ENCODE results near the gene CFAP70.
"Not testable (repeated sequence)": the region's sequence is repeated elsewhere in the genome, so short reads cannot be mapped to it uniquely, and the experiment has no call there.

The CFAP70 gene

DNA sequence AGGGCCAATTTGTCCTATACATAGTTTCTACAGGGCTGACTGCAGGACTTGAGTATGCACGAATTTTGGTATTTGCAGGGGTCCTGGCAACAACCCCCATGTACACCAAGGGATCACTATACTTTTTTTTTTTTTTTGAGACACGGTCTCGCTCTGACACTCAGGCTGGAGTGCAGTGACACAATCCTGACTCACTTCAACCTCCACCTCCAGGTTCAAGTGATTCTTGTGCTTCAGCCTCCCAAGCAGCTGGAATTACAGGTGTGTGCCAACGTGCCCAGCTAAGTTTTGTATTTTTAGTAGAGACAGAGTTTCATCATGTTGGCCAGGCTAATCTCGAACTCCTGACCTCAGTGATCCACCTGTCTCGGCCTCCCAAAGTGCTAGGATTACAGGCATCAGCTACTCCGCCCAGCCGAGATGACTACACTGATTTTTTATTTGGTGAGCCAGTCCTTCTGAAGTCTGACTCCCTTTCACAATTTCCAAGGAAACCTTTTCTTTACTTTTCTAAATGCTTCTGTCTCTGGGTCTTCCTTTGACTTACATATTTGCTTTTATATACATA lies 19.8 kb downstream of the CFAP70 start:
- no peak for DNase-seq

DNA sequence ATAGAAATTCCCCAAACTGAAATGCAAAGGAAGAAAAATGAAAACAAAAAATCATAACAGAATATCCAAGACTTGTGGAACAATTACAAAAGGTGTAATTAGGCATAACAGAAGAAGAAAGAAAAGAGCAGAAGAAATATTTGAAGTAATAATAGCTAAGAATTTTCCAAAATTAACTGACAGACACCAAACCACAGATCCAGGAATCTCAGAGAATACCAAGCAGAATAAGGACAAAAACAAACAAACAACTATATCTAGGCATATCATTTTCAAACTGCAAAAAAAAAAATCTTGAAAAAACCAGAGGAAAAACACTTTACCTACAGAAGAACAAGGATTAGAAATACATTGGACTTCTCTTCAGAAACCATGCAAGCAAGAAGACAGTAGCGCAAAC lies 25.5 kb downstream of the CFAP70 start:
- DNase-seq: no peak

DNA sequence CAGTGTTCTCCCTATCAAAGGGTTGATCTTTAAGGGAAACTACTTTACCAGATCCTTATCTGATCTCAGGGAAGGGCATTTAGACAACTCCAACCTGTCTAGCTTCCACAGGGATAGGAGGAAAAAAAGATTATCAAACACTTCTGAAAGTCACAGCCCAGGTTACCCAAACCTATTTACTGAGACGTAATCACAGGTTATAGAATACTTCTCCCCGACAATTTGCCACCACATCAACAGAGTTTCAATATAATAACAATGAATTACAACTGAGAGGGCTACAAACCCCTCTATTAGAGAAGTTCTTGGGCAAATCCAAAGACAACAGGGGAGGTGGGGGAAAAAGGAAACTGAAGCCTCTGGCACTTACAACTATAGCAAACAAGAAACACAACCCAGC lies 26.3 kb downstream of the CFAP70 start:
- DNase-seq: no peak

DNA sequence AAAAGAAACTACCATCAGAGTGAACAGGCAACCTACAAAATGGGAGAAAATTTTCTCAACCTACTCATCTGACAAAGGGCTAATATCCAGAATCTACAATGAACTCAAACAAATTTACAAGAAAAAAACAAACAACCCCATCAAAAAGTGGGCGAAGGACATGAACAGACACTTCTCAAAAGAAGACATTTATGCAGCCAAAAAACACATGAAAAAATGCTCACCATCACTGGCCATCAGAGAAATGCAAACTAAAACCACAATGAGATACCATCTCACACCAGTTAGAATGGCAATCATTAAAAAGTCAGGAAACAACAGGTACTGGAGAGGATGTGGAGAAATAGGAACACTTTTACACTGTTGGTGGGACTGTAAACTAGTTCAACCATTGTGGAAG lies 30.1 kb downstream of the CFAP70 start:
- DNase-seq: not testable (repeated sequence)

DNA sequence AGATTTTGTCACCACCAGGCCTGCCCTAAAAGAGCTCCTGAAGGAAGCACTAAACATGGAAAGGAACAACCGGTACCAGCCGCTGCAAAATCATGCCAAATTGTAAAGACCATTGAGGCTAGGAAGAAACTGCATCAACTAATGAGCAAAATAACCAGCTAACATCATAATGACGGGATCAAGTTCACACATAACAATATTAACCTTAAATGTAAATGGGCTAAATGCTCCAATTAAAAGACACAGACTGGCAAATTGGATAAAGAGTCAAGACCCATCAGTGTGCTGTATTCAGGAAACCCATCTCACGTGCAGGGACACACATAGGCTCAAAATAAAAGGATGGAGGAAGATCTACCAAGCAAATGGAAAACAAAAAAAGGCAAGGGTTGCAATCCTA lies 33.4 kb downstream of the CFAP70 start:
- not testable (repeated sequence) for DNase-seq

DNA sequence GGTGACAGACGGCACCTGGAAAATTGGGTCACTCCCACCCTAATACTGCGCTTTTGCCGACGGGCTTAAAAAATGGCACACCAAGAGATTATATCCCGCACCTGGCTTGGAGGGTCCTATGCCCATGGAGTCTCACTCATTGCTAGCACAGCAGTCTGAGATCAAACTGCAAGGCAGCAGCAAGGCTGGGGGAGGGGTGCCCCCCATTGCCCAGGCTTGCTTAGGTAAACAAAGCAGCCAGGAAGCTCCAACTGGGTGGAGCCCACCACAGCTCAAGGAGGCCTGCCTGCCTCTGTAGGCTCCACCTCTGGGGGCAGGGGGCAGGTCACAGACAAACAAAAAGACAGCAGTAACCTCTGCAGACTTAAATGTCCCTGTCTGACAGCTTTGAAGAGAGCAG lies 35.1 kb downstream of the CFAP70 start:
- not testable (repeated sequence) for DNase-seq

DNA sequence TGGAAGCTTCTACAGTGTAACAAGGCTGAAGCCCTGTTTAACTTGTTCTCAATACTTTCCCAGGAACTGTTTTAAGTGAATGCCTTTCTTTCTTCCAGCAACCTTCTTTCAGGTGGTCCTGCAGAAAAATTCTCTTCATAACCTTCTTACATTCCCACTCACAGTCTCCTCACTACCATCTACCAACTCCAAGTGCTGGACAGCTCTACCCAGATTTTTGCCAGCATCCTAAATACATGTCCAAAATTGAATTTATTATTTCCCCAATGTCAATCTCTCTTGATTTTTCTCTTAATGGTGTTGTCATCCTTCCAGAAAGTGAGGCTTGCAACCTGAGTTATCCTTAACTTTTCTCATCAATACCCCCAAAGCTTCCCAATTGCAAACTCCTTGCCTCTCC lies 48.2 kb downstream of the CFAP70 start:
- DNase-seq: no peak

DNA sequence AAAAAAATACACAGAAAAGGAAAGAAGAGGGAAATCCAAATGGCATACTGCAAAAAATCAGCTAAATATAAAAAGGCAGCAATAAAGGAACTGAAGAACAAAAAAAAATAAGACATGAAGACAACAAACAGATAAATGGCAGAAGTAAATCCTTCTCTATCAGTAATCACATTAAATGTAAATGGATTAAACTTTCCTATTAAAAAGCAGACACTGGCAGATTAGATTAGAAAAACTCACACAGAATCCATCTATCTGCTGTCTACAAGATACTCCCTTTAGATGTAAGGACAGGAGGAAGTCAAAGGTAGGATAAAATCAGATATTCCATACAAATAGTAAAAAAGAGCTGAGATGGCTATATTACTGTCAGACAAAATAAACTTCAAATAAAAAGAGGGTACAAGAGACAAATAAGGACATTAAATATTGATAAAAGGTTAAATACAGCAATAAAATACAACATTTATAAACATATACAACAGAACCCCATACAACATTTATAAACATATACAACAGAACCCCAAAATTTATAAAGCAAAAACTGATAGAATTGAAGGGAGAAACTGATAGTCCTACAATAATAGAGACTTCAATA lies 51.4 kb downstream of the CFAP70 start:
- no peak for DNase-seq

DNA sequence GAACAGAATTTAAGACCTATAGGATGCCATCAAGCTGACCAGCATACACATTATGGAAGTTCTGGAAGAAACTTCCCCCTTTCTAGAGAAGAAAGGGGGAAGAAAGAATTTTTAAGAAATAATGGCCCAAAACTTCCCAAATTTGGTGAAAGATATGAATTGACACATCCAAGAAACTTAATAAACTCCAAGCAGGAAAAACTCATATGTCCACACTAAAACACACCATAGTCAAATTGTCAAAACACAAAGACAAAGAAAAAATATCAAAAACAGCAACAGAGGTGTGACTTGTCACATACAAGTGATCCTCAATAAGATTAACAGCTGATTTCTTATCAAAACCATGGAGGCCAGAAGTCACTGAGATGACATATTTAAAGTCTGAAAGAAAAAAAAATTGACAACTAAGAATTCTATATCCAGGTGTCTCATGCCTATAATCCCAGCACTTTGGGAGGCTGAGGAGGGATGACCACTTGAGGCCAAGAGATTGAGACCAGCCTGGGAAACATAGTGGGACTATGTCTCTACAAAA lies 52.4 kb downstream of the CFAP70 start:
- DNase-seq: no peak

DNA sequence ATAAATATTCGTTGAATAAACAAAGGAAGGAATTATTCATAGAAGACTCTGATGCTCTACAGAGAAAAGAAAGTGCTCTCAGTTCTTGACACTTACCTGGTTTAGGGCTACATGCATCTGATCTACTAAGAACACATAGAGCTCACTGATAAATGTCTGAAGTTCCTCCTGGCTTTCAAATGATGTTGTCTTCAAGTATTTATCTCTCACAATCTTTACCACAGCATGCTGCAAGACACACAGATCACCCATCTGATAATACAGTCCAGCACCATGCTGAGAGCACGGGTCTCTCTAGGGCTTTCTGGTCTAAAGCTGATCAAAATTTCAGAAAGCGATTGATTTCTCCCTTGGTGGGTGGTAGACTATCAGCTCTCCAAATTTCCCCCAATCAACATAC lies 61.7 kb downstream of the CFAP70 start:
- no peak for DNase-seq

DNA sequence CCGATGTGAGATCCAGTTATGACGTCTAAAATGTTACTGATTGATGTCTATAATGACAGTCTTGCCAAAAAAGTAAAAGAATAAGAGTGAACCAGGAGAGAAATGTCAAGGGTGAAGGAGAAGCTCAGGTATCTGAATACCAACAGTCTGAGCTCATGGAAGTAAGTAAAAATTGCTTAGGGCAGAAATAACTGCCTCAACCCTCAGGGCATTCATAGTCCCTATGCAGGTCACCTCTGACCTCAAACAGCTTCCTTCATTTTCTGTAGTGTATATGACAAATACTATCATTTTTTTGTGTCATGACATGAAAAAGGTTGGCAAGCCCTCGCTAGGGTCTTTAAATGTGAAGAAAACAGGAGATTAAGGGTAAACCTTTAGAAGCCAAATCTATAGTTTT lies 65.2 kb downstream of the CFAP70 start:
- DNase-seq: no peak

DNA sequence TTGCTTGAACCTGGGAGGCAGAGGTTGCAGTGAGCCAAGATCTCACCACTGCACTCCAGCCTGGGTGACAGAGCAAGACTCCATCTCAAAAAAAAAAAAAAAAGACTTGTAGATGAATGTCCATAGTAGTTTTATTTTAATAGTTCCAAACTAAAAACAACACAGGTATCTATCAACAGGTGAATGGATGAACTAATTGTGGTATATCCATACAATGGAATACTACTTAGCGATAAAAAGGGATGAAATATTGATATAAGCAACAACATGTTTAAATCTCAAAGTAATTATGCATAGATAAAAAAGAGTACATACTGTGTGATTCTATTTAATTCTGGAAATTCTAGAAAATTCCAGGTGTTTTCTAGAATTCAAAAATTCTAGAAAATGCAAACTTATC lies 68.7 kb downstream of the CFAP70 start:
- DNase-seq: no peak

DNA sequence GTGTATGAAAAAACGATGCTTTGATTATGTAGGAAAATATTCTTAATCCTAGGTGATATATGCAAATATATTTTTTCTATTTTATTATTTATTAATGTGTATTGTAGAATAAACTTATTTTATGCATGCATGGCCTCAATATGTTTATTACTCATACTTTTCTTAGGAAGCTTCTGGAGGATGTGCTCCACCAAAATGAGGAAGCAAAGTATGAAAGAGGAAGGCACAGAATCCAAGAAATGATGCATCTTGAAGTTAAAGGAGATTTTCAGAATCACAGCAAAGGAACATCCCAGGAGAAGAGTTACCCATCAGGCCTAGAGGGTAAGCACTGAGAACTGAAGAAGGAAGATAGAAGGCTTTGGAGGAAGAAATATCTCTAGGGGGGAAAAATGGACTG lies 71.2 kb downstream of the CFAP70 start:
- DNase-seq: no peak

DNA sequence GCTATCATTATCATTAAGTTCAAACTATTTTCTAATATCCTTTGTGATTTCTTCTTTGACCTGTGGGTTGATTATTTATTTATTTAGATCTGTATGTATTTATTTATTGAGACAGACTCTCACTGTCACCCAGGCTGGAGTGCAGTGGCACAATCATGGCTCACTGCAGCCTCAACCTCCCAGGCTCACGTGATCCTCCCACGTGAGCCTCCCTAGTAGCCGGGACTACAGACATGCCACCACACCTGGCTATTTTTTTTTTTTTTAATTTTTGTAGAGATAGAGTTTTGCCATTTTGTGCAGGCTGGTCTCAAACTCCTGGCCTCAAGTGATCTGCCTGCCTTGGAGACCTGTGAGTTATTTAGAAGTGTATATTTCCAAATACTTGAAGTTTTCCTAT lies 77.6 kb downstream of the CFAP70 start:
- no peak for DNase-seq

DNA sequence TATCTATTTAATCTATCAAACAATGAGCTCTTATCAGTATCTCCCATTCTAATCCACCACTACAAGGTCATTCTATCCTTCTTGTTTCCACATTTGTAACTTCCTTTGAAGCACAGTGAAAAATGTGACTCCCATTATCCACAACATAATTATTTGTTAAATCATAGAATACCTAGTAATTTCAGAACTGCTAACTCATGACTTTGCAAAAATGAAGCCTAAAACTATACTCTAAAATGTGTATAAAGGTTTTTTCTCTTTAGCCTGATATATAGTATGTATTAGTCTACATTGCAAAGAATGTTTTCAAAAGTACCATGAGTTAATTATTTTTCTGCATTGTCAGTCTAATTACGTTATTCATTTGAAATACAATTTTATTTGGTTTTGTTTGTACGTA lies 94.2 kb downstream of the CFAP70 start:
- no peak for DNase-seq

DNA sequence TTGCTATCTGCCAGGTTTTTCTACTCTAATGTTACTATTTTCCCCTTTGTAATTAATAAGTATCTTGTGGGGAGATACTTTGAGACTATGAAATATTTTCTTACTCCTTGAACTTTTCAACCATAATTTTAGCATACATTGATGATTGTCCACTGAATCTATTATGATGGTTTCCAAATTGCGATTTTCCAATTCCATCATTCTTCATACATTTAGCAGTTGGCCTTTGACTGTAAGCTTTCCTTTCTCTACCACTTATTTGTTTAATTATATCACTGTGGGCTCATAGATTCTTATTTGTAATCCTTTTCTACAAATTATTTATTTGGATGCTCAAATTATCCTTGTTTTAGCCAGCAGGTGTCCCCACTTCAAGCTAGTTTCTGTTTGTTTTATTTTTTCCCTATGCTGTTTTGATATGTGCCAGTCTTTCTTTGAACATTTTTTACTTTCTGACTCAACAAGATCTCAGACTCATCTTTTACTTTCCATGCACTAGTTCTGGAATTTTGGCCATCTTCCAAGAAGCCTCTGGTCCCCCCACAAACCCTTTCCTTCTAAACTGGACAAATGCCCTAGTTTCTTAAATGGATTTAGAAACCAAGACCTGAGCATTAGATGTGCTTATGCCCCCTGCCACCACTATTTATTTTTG lies 94.8 kb downstream of the CFAP70 start:
- no peak for DNase-seq

DNA sequence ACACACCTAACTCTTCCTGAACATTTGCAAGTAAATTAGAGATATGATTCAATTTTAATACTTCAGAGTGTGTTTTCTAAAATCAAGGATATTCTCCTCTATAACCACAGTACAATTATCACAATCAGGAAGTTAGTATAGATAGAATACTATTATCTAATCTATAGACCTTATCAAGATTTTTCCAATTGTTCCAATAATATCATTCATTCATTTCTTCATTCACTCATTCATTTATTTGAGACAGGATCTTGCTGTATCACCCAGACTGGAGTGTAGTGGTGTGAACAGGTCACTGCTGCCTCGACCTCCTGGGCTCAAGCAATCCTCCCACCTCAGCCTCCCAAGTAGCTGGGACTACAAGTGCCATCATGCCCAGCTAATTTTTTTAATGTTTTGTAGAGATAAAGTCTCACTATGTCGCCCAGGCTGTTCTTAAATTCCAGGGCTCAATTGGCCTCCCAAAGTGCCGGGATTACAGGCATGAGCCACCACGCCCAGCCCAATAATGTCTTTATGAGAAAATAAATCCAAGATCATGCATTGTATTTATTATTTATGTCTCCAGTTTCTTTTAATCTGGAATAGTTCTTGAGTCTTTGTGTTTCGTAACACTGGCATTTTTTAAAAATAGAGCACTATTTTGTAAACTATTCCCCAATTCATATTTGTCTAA lies 95.6 kb downstream of the CFAP70 start:
- DNase-seq: no peak

DNA sequence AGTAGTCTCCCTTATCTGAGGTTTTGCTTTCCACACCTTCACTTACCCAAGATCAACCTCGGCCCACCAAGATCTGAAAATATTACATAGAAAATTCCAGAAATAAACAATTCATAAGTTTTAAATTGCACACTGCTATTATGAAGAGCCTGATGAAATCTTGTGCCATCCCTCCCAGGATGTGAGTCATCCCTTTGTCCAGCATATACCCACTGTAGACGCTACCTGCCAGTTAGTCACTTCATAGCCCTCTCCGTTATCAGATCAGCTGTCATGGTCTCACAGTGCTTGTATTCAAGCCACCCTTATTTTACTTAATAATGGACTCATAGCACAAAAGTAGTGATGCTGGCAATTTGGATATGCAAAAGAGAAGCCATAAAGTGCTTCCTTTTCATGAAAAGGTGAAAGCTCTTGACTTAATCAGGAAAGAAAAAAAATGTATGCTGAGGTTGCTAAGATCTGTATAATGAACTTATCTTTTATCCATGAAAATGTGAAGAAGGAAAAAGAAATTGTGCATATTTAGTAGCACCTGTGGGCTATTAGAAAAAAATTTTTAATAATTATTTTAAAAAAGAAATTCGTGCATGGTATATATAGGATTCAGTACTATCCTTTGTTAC lies 96.4 kb downstream of the CFAP70 start:
- peak; percentile 26 for DNase-seq

DNA sequence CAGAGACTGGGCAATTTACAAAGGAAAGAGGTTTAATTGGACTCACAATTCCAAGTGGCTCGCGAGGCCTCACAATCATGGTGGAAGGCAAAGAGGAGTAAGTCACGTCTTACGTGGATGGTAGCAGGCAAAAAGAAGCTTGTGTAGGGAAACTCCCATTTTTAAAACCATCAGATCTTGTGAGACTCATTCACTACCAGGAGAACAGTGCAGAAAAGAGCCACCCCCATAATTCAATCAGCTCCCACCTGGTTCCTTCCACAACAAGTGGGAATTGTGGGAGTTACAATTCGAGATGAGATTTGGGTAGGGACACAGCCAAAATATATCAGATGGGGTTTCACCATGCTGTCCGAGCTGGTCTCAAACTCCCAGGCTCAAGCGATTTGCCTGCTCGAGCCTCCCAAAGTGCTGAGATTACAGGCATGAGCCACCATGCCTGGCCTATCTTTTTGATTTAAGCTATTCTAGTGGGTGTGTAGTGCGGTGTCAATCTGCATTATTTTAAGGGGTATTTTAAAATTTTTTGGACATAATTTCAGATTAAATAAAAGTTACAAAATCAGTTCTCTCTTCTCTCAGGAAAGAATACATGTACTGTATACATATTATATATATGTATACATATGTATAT lies 97.2 kb downstream of the CFAP70 start:
- no peak for DNase-seq

DNA sequence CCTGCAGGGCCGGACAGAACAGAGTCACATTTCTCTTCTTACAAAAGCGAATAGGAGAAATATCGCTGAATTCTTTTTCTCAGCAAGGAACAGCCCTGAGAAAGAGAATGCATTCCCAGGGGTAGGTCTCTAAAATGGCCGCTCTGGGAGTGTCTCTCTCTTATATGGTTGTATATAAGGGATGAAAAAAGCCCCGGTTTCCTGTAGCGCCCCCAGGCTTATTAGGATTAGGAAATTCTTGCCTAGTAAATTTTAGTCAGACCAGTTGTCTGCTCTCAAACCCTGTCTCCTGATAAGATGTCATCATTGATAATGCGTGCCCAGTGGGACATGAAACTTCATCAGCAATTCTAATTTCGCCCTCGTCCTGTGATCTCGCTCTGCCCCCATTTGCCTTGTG lies 100.1 kb downstream of the CFAP70 start:
- not testable (repeated sequence) for DNase-seq

DNA sequence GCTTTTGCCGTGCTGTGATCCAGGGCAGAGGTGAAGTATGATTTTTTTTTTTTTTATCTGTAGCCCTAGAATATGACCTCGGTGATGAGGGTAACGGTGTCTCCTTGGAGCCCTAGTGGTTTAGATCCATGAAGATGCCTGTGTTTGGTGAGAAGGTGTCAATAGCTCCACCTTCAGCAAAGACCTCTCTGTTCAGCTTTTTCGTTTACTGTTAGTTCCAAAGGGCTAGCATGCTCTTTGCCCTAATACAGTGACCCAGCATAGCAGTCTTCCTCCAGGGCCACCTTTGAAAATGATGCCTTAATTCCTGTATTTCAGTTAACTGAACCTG lies 105.5 kb downstream of the CFAP70 start:
- no peak for DNase-seq

DNA sequence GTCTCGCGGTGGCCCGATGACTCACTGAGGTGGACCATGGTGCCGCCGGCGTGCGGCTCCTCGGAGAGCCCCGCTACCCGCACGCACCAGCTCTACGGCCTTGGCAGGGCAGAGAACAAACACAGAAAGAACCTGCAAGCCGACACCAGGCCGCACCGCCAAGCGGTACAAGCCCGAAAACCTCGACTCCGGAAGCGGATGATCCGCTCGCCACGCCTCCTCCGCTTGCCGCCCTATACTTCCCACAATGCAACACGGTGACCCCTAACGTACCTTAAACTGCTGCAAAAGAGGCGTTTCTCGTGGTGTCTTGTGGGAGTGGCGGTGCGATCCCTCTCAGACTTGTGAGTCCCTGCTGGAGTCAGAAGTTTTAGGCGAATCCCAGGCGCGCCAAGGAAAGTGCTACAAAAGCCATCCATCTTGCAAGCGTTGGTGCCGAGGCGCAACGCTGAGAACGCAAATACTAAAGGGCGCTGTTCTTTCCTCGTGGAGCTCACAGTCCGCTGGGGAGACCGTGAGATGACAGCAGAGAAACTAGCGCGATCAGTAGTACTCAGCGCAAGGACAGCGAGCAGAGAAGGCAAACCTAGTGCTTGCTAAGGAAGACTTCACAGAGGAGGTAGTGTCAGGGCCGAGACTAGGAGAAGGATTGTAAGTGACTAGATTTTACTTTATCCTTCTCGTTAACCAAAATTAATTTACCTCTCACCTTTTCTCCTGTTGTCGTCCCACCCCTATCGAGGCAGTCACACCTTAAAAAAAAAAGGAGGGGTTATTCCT lies 106.0 kb downstream of the CFAP70 start, which contains the start of gene MRPS16:
MRPS16 (minus strand) TSS at position 200 of the 780 bp plus-strand sequence; CDS start at position 38, 162 bp downstream.
- peak; percentile 69 for DNase-seq

Measured in 8988T (cell line).